ENCODE data around the gene SHISAL1.

SHISAL1 gene

DNA sequence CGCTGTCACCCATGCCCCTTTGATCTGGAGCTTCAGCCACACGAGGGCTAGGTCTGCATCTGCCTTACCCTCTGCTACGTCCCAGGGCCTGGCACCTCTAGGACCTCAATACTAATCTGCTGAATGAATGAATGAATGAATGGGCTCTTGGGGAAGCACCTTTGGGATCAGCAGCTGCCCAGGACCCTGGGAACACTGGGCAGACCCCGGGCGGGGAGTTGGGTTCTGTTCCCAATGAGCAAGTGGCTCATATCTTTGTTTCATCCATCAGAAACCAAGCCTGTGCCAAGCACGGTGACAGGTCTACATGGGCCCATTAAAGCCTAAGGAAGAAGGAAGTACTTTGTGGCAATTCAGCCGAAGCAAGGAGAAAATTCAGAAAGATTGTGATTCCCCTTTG lies 41.5 kb upstream of the SHISAL1 start:
- Histone ChIP-seq H3K27me3 (ENCODE audit: insufficient read depth, poor library complexity, severe bottlenecking) (peaks cover 12% of the 10 kb centered on the region), H3K27ac (replicated peaks) (no peak overlapping the region), H3K4me3 (replicated peaks; ENCODE audit: insufficient read depth, low read length) (no peak overlapping the region)
- TF ChIP-seq, protein P1, sequence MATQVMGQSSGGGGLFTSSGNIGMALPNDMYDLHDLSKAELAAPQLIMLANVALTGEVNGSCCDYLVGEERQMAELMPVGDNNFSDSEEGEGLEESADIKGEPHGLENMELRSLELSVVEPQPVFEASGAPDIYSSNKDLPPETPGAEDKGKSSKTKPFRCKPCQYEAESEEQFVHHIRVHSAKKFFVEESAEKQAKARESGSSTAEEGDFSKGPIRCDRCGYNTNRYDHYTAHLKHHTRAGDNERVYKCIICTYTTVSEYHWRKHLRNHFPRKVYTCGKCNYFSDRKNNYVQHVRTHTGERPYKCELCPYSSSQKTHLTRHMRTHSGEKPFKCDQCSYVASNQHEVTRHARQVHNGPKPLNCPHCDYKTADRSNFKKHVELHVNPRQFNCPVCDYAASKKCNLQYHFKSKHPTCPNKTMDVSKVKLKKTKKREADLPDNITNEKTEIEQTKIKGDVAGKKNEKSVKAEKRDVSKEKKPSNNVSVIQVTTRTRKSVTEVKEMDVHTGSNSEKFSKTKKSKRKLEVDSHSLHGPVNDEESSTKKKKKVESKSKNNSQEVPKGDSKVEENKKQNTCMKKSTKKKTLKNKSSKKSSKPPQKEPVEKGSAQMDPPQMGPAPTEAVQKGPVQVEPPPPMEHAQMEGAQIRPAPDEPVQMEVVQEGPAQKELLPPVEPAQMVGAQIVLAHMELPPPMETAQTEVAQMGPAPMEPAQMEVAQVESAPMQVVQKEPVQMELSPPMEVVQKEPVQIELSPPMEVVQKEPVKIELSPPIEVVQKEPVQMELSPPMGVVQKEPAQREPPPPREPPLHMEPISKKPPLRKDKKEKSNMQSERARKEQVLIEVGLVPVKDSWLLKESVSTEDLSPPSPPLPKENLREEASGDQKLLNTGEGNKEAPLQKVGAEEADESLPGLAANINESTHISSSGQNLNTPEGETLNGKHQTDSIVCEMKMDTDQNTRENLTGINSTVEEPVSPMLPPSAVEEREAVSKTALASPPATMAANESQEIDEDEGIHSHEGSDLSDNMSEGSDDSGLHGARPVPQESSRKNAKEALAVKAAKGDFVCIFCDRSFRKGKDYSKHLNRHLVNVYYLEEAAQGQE (IDR thresholded peaks at IDR 0.05; ENCODE audit: insufficient replicate concordance, low read depth), result no peak
- TF ChIP-seq, protein P2, sequence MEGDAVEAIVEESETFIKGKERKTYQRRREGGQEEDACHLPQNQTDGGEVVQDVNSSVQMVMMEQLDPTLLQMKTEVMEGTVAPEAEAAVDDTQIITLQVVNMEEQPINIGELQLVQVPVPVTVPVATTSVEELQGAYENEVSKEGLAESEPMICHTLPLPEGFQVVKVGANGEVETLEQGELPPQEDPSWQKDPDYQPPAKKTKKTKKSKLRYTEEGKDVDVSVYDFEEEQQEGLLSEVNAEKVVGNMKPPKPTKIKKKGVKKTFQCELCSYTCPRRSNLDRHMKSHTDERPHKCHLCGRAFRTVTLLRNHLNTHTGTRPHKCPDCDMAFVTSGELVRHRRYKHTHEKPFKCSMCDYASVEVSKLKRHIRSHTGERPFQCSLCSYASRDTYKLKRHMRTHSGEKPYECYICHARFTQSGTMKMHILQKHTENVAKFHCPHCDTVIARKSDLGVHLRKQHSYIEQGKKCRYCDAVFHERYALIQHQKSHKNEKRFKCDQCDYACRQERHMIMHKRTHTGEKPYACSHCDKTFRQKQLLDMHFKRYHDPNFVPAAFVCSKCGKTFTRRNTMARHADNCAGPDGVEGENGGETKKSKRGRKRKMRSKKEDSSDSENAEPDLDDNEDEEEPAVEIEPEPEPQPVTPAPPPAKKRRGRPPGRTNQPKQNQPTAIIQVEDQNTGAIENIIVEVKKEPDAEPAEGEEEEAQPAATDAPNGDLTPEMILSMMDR (IDR thresholded peaks at IDR 0.05; ENCODE audit: insufficient read depth, low read length), result no peak
- TF ChIP-seq POLR2AphosphoS5 (IDR thresholded peaks at IDR 0.05; ENCODE audit: low read depth) (no peak), SPI1 (IDR thresholded peaks at IDR 0.05; ENCODE audit: borderline replicate concordance, low read depth) (no peak), GABPA (IDR thresholded peaks at IDR 0.05; ENCODE audit: low read depth) (no peak)
- no peak for DNase-seq (ENCODE audit: low read depth in 1 of 2, low spot score in 1 of 2)

DNA sequence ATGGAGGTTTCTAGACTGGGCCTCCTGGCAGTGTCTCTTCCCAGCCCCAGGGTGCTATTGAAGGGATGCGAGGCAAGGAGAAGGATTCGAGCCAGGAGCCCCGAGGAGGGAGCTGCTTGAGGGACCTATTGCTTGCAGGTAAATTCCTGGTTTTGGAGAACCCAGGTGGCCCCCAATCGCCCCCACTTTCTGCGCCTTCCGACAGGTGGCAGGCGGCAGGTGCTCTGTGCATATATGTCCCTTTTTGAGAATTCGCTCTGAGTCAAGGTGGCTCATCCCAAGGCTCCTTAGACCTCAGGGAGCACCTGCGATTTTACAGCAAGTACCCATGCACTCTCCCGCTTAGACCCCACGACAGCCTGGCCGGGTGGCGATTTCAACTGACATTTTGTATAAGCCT lies 40.3 kb upstream of the SHISAL1 start:
- Histone ChIP-seq H3K27ac (replicated peaks) (no peak overlapping the region), H3K4me3 (replicated peaks; ENCODE audit: insufficient read depth, low read length) (no peak overlapping the region), H3K27me3 (ENCODE audit: insufficient read depth, poor library complexity, severe bottlenecking) (peaks cover 12% of the 10 kb centered on the region)
- TF ChIP-seq, protein P2 (IDR thresholded peaks at IDR 0.05; ENCODE audit: insufficient read depth, low read length), result no peak
- DNase-seq (ENCODE audit: low read depth in 1 of 2, low spot score in 1 of 2), result no peak

DNA sequence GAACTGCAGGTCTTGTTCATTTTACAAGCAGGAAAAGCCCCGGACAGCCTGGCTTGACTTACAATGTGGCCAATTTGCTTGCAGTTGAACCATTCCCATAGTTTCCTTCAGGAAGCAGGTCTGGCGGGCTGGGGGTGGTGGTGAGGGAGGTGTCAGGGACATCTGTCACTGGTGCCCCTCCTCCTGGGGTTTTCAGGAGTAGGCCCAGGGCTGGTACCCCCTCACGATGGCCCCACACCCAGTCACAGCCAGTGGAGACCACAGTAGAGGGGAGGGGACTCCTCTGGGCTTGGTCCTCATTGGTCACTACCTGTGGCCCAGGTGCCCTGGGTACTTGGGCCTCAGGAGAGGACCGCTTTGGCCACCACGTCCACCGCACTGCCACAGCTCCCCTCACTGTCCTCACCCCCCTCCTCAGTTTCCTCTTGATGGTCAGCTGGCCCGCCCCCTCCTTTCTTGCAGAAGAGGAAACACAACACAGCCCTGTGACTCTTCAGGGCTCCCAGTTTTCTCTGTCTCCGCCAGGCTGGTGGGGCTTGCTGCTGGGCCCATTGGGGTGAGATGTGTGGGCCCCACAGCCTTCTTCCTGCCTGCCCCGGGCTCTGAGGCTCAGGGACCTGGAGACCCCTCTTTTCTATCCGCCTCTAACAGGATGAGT lies 39.8 kb upstream of the SHISAL1 start:
- TF ChIP-seq, protein P1 (IDR thresholded peaks at IDR 0.05; ENCODE audit: insufficient replicate concordance, low read depth), result no peak
- TF ChIP-seq SPI1 (IDR thresholded peaks at IDR 0.05; ENCODE audit: borderline replicate concordance, low read depth) (no peak), GABPA (IDR thresholded peaks at IDR 0.05; ENCODE audit: low read depth) (no peak), POLR2AphosphoS5 (IDR thresholded peaks at IDR 0.05; ENCODE audit: low read depth) (no peak)
- TF ChIP-seq, protein P2 (IDR thresholded peaks at IDR 0.05; ENCODE audit: insufficient read depth, low read length), result no peak
- Histone ChIP-seq H3K4me3 (replicated peaks; ENCODE audit: insufficient read depth, low read length) (no peak overlapping the region), H3K27me3 (ENCODE audit: insufficient read depth, poor library complexity, severe bottlenecking) (peaks cover 12% of the 10 kb centered on the region), H3K27ac (replicated peaks) (no peak overlapping the region)
- no peak for DNase-seq (ENCODE audit: low read depth in 1 of 2, low spot score in 1 of 2)

Measured in HL-60 (cell line).